ENCODE results near the gene TSR3.

Gene TSR3

DNA sequence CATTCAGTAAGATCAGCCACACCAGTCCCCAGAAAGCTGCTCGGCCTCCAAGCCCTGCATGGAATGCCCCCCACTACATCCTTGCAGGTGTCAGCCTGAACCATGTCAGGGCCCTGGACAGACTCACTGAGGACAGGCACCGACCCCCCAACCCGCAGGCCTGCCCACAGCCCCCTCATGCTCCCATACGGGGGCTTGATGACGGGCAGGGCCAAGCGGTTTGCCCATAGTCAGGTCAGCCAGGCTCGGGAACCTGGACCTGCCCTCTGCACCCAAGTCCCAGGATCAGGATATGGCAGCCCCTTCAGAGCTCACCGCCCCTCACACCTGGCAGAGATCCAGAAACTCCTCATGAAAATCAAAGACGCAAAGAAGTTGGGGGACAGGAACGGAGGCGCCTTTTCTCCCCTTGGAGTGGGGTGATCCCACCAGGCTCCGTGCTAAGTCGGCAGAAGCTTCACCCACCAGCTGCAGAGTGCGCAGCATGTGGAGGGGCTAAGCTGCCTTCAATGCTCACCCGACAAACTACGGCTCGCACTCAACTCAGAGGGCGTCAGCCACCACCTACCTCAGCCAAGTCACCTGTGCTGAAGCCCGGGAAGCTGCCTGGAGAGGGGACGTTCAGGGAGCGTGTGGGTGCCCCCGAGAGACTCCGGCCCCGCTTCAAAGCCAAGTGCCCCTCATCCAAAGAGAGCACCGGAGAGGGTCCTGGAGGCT lies 26.6 kb upstream of the TSR3 start:
- H3K27ac ChIP-seq (ENCODE audit: low read depth, low read length): peak overlapping the region; percentile 99
- peaks cover 0 to 48% (median 35%) of the 10 kb centered on the region in 5 donors for H3K36me3 ChIP-seq (ENCODE audit: control insufficient read depth in 5 of 5, insufficient read depth in 5 of 5, low read length in 5 of 5)
- H3K27me3 ChIP-seq (ENCODE audit: control insufficient read depth in 5 of 5, insufficient read depth in 4 of 5, low read length in 5 of 5): no peaks in the 10 kb centered on the region
- H3K9me3 ChIP-seq (ENCODE audit: control insufficient read depth in 5 of 5, low read length in 5 of 5): no peaks in the 10 kb centered on the region
- H3K4me1 ChIP-seq (ENCODE audit: control insufficient read depth in 5 of 5, insufficient read depth in 5 of 5, low read length in 5 of 5): peaks cover 5 to 36% (median 21%) of the 10 kb centered on the region in 5 donors
- peak overlapping the region; percentile 63 to 86 (median 74) for H3K9ac ChIP-seq (ENCODE audit: low read length in 5 of 5)
- peak overlapping the region; percentile 43 to 63 (median 47) for H3K4me3 ChIP-seq (ENCODE audit: low read depth in 1 of 5, low read length in 5 of 5)

DNA sequence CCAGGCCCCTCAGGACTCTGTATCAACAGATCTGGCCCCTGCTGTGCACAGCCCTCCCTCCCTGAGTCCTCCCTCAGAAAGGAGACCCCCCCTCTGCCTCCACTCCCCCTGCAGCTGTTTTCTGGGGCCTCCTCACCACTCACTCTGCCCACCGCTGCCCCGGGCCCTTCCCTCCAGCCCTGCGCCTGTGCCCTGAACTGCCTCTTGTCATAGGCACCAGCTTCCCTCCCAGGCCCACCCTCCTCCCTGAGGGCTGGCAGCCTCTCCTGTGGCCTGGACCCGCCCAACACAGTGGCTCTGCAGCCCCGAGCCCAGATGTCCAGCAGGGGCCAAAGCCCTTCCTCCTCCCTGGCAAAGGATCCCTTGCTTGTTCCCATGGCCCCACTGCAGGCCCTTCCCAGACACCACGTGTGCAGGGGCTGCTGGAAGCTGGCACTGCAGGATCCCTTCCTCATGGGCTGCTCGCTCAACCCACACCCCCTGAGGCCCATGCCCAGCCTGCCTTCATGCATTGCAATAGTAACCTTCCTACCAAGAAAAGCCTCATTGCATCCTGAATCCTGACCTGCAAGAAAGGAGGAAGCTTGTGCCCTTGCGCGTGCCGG lies 25.8 kb upstream of the TSR3 start:
- no peaks in the 10 kb centered on the region for H3K27me3 ChIP-seq (ENCODE audit: control insufficient read depth in 5 of 5, insufficient read depth in 4 of 5, low read length in 5 of 5)
- peak overlapping the region in 1 of 5 donors; percentile 63 for H3K4me3 ChIP-seq (ENCODE audit: low read depth in 1 of 5, low read length in 5 of 5)
- H3K27ac ChIP-seq (ENCODE audit: low read depth, low read length): peak overlapping the region; percentile 99
- peaks cover 0 to 47% (median 34%) of the 10 kb centered on the region in 5 donors for H3K36me3 ChIP-seq (ENCODE audit: control insufficient read depth in 5 of 5, insufficient read depth in 5 of 5, low read length in 5 of 5)
- no peaks in the 10 kb centered on the region for H3K9me3 ChIP-seq (ENCODE audit: control insufficient read depth in 5 of 5, low read length in 5 of 5)
- H3K9ac ChIP-seq (ENCODE audit: low read length in 5 of 5): peak overlapping the region in 3 of 5 donors; percentile 17 to 78 (median 32)
- H3K4me1 ChIP-seq (ENCODE audit: control insufficient read depth in 5 of 5, insufficient read depth in 5 of 5, low read length in 5 of 5): peaks cover 5 to 36% (median 21%) of the 10 kb centered on the region in 5 donors

DNA sequence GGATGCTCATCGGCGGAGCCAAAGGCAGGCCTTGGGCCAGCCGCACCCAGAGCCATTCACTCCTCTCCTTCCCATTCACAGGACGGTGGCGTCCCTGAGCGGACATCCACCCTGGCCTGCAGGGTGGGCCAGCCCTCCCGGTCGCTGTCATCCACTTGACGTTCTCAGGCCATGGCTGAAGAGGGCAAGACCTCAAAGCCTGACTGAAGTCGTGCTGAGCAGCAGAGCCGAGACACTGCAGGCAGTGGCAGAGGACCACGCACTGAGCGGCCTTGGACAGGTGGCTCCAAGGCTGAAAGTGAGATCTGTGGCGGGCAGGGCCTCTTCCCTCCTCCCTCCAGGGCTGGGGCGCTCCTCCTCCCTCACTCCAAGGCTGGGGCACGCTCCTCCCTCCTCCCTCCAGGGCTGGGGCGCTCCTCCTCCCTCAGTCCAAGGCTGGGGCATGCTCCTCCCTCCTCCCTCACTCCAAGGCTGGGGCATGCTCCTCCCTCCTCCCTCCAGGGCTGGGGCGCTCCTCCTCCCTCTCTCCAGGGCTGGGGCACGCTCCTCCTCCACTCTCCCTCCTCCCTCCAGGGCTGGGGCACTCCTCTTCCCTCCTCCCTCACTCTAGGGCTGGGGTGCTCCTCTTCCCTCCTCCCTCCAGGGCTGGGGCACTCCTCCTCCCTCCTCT lies 24.2 kb upstream of the TSR3 start:
- Histone ChIP-seq H3K27me3 (ENCODE audit: control insufficient read depth in 5 of 5, insufficient read depth in 4 of 5, low read length in 5 of 5) (no peaks in the 10 kb centered on the region), H3K36me3 (ENCODE audit: control insufficient read depth in 5 of 5, insufficient read depth in 5 of 5, low read length in 5 of 5) (peaks cover 0 to 45% (median 31%) of the 10 kb centered on the region in 5 donors), H3K9ac (ENCODE audit: low read length in 5 of 5) (no peak overlapping the region), H3K9me3 (ENCODE audit: control insufficient read depth in 5 of 5, low read length in 5 of 5) (no peaks in the 10 kb centered on the region), H3K4me3 (ENCODE audit: low read depth in 1 of 5, low read length in 5 of 5) (no peak overlapping the region), H3K4me1 (ENCODE audit: control insufficient read depth in 5 of 5, insufficient read depth in 5 of 5, low read length in 5 of 5) (peaks cover 5 to 42% (median 21%) of the 10 kb centered on the region in 5 donors), H3K27ac (ENCODE audit: low read depth, low read length) (peak overlapping the region; percentile 99)

DNA sequence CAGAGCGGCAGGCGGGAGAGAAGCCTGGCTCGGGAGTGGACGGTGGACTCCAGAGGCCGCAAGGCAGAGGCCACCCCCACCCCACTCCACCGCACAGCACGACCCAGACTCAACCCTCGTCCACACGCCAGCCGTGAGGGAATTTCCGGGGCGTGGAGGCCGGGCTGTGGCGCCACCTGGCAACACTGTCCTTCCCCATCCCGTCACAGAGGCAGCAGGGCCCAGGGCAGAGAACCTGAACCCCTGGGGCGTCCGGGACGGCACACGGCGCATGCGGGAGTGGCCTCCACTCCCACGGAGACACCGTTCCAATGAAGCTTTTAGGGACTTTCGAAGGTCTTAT lies 23.6 kb upstream of the TSR3 start:
- Histone ChIP-seq H3K4me3 (ENCODE audit: low read depth in 1 of 5, low read length in 5 of 5) (no peak overlapping the region), H3K9me3 (ENCODE audit: control insufficient read depth in 5 of 5, low read length in 5 of 5) (no peaks in the 10 kb centered on the region), H3K36me3 (ENCODE audit: control insufficient read depth in 5 of 5, insufficient read depth in 5 of 5, low read length in 5 of 5) (peaks cover 0 to 43% (median 30%) of the 10 kb centered on the region in 5 donors), H3K27ac (ENCODE audit: low read depth, low read length) (no peak overlapping the region), H3K4me1 (ENCODE audit: control insufficient read depth in 5 of 5, insufficient read depth in 5 of 5, low read length in 5 of 5) (peaks cover 5 to 42% (median 21%) of the 10 kb centered on the region in 5 donors), H3K27me3 (ENCODE audit: control insufficient read depth in 5 of 5, insufficient read depth in 4 of 5, low read length in 5 of 5) (no peaks in the 10 kb centered on the region), H3K9ac (ENCODE audit: low read length in 5 of 5) (no peak overlapping the region)

DNA sequence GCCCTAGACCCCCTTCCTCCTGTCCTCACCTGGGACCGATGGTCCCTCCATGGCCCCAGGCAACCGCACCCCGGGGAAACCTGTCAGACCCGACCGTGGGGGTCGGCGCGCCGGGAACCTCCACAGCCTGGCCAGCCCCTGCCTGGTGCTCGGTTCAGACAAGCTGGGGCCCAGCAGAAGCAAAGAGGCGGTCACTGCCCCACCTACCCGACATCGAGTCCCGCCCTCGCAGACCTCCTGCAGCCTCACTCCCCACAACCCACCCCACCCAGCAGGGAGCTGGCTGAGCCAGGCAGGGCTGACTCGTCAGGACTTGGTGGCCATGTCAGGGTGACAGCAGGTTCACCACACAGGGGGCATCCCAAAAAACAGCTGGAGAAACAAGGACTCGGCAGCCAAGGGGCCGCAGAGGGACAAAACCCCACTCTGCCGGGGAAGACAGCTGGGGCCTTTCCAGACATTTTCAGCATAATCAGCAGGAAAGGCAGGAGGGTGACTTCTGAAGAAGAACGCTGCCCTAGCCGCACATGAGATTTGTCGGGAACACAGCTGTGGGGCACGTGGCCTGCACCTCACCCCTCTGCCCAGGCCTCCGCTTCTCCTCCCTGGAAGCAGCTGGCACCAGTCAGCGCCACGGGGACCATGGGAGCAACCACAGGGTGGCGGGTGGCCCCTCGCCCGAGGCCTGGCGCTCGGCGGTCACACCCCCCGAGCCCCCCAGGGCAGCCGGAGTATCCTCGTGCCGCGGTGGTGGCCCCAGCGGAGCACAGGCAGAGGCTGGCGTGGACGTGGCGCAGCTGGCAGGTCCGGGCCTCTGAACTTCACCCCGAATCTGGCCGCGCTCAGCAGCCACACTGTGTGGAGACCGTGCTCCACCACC lies 23.0 kb upstream of the TSR3 start:
- Histone ChIP-seq H3K27me3 (ENCODE audit: control insufficient read depth in 5 of 5, insufficient read depth in 4 of 5, low read length in 5 of 5) (no peaks in the 10 kb centered on the region), H3K36me3 (ENCODE audit: control insufficient read depth in 5 of 5, insufficient read depth in 5 of 5, low read length in 5 of 5) (peaks cover 0 to 49% (median 36%) of the 10 kb centered on the region in 5 donors), H3K4me3 (ENCODE audit: low read depth in 1 of 5, low read length in 5 of 5) (no peak overlapping the region), H3K27ac (ENCODE audit: low read depth, low read length) (no peak overlapping the region), H3K9me3 (ENCODE audit: control insufficient read depth in 5 of 5, low read length in 5 of 5) (no peaks in the 10 kb centered on the region), H3K9ac (ENCODE audit: low read length in 5 of 5) (no peak overlapping the region), H3K4me1 (ENCODE audit: control insufficient read depth in 5 of 5, insufficient read depth in 5 of 5, low read length in 5 of 5) (peaks cover 5 to 36% (median 21%) of the 10 kb centered on the region in 5 donors)

DNA sequence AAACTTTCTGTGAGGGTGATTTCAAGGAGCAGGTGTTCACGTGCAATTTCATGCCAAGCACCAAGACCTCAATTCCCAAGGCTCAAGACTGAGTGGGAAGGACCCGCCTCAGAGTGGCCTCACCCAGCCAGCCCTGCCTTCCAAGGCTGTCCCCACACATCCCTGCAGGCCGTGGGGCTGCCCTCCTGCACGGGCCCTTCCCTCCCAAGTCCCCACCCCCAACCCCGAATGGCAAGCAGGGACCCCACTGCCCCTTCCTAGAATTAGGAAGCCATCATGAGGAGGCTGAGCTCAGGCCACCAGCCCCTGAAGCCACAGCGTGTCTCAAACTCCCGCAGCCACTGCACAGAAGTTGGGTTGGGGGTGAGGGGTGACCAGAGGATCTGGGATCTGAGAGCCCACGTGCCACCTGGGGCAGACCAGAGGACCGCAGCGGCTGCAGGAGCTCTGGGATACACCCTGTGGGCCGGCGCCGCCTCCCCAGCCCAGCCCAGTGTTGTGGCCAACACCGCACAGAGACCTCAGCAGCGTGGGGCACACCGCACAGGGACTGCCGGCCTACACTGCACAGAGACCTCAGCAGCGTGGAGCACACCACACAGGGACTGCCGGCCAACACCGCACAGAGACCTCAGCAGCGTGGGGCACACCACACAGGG lies 20.7 kb upstream of the TSR3 start:
- Histone ChIP-seq H3K36me3 (ENCODE audit: control insufficient read depth in 5 of 5, insufficient read depth in 5 of 5, low read length in 5 of 5) (peaks cover 0 to 55% (median 40%) of the 10 kb centered on the region in 5 donors), H3K4me1 (ENCODE audit: control insufficient read depth in 5 of 5, insufficient read depth in 5 of 5, low read length in 5 of 5) (peaks cover 0 to 16% (median 7%) of the 10 kb centered on the region in 5 donors), H3K4me3 (ENCODE audit: low read depth in 1 of 5, low read length in 5 of 5) (no peak overlapping the region), H3K27me3 (ENCODE audit: control insufficient read depth in 5 of 5, insufficient read depth in 4 of 5, low read length in 5 of 5) (no peaks in the 10 kb centered on the region), H3K27ac (ENCODE audit: low read depth, low read length) (no peak overlapping the region), H3K9me3 (ENCODE audit: control insufficient read depth in 5 of 5, low read length in 5 of 5) (no peaks in the 10 kb centered on the region), H3K9ac (ENCODE audit: low read length in 5 of 5) (no peak overlapping the region)

DNA sequence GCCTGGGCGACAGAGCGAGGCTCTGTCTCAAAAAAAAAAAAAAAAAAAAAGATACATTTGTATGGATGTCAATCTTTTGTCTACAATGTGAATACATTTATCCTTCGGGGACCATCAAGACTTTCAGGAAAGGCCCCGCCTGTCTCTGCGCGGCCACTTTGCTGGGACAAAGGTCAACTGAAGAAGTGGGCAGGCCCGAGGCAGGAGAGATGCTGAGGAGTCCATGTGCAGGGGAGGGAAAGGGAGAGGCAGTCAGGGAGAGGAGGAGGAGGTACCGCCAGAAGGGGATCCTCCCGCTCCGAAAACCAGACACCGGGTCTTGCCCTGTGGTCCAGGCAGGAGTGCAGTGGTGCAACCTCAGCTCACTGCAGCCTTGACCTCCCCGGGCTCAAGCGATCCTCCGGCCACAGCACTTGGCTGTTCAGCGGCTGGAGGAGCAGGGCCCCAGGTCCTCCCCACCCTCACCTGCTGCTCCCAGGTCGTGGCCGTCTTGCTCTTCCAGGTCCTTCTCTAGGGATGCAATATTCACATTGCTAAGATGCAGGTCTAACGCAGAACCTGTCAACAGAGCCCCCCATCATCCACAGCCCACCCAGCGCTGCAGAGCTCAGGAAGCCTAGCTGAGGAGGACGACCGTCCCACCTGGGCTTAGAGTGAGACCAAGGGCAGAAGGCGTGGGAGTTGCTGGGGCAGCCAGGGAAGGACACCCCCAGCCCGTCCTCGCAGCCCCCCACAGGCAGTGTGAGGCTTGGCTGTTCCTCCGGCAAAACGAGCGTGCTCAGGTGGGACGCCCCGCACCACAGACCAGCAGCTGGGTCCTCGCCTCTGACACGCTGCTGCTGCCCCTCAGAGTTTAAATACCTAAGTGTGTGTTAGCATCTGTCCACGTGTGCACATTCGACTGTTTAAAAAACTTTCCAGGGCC lies 19.6 kb upstream of the TSR3 start:
- Histone ChIP-seq H3K9me3 (ENCODE audit: control insufficient read depth in 5 of 5, low read length in 5 of 5) (no peaks in the 10 kb centered on the region), H3K9ac (ENCODE audit: low read length in 5 of 5) (no peak overlapping the region), H3K36me3 (ENCODE audit: control insufficient read depth in 5 of 5, insufficient read depth in 5 of 5, low read length in 5 of 5) (peaks cover 0 to 60% (median 47%) of the 10 kb centered on the region in 5 donors), H3K4me1 (ENCODE audit: control insufficient read depth in 5 of 5, insufficient read depth in 5 of 5, low read length in 5 of 5) (peaks cover 0 to 7% (median 0%) of the 10 kb centered on the region in 5 donors), H3K27ac (ENCODE audit: low read depth, low read length) (no peak overlapping the region), H3K4me3 (ENCODE audit: low read depth in 1 of 5, low read length in 5 of 5) (no peak overlapping the region), H3K27me3 (ENCODE audit: control insufficient read depth in 5 of 5, insufficient read depth in 4 of 5, low read length in 5 of 5) (no peaks in the 10 kb centered on the region)

DNA sequence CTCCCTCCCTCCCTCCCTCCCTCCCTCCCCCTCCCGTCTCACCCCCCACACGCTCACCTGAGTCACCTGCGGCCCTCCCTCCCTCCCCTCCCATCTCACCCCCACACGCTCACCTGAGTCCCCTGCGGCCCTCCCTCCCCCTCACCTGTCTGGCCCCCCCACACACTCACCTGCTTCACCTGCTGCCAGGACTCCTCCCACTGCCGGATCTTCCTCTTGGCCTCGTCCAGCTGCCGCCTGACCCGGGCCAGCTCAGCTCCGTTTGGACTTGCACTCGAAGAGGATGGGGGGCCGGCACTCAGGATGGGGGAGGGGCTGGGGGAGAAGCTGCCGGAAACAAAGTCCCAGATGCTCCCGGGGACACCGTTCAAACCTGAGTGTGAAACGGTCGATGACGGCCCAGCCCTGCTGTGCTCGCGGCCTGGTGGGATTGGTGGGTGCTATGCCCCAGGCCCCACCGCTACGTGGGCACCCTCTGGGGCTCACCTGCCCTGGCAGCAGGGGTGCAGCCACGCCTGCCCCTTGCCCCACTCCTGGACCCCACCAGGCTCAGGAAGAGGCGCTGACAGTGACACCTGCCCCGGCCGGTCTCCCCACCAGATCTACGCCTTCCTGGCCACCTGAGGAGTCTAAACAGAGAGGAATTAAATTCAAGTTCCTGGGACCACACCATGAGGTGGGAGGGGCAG lies 16.0 kb upstream of the TSR3 start:
- Histone ChIP-seq H3K4me3 (ENCODE audit: low read depth in 1 of 5, low read length in 5 of 5) (no peak overlapping the region), H3K4me1 (ENCODE audit: control insufficient read depth in 5 of 5, insufficient read depth in 5 of 5, low read length in 5 of 5) (peaks cover 0 to 7% (median 0%) of the 10 kb centered on the region in 5 donors), H3K27ac (ENCODE audit: low read depth, low read length) (no peak overlapping the region), H3K9ac (ENCODE audit: low read length in 5 of 5) (no peak overlapping the region), H3K9me3 (ENCODE audit: control insufficient read depth in 5 of 5, low read length in 5 of 5) (no peaks in the 10 kb centered on the region), H3K36me3 (ENCODE audit: control insufficient read depth in 5 of 5, insufficient read depth in 5 of 5, low read length in 5 of 5) (peaks cover 0 to 71% (median 59%) of the 10 kb centered on the region in 5 donors), H3K27me3 (ENCODE audit: control insufficient read depth in 5 of 5, insufficient read depth in 4 of 5, low read length in 5 of 5) (no peaks in the 10 kb centered on the region)

Data from subcutaneous abdominal adipose tissue (tissue), 5 donors.